Right atrium auricular region (tissue), 2 donors: Measurements from ENCODE around the gene PDHX. TPM values are rescaled to one million over a fixed set of nuclear protein-coding genes. Genes with fewer than 3 reads are reported as not detected.
"Not testable (repeated sequence)": the region's sequence is repeated elsewhere in the genome, so short reads cannot be mapped to it uniquely, and the experiment has no call there.

Experiments
- DNase-seq: peaks from one replicate; pipeline ENCODE4 v3.0.0-alpha.2; 2019; ENCODE audit warnings: low spot score
- H3K27ac ChIP-seq, 2 donors: fragments of 200-600 bp; sonication (generic); 1 replicate in 1 of 2; 2 replicates in 1 of 2; pipeline ENCODE4 v1.5.1; 2016 to 2019
- H3K27me3 ChIP-seq, 2 donors: fragments of 200-600 bp; sonication (generic); one replicate each; pipeline versions ENCODE4 v1.5.1 to v1.6.0; 2017 to 2019
- H3K36me3 ChIP-seq: fragments of 200-600 bp; sonication (generic); one replicate; pipeline ENCODE4 v1.5.1; 2016
- H3K4me1 ChIP-seq, 2 donors: fragments of 200-600 bp; sonication (generic); one replicate each; pipeline versions ENCODE4 v1.5.1 to v1.6.0; 2017 to 2019
- H3K4me3 ChIP-seq, 2 donors: fragments of 200-600 bp; sonication (generic); 1 replicate in 1 of 2; 2 replicates in 1 of 2; pipeline ENCODE4 v1.5.1; 2017 to 2019; ENCODE audit warnings: mild to moderate bottlenecking in 1 of 2, moderate library complexity in 1 of 2
- H3K9me3 ChIP-seq, 2 donors: fragments of 200-600 bp; sonication (generic); one replicate each; pipeline ENCODE4 v1.5.1; 2019
- total RNA-seq, 2 donors: library from RNA; depleted of rRNA; stranded (reverse); fragments of >200 nt; gene quantifications; one replicate each; pipeline ENCODE4 v1.1.0, GENCODE V29; 2016
- TF ChIP-seq, protein P1 (sequence below), 2 donors: fragments of 200-600 bp; sonication (generic); IDR thresholded peaks; one replicate each; pipeline ENCODE4 v1.5.1; 2019; ENCODE audit warnings: antibody characterized with exemption in 2 of 2

Gene PDHX
- total RNA-seq, 2 donors from 2014 or later: 47.2 to 94.0 TPM

DNA sequence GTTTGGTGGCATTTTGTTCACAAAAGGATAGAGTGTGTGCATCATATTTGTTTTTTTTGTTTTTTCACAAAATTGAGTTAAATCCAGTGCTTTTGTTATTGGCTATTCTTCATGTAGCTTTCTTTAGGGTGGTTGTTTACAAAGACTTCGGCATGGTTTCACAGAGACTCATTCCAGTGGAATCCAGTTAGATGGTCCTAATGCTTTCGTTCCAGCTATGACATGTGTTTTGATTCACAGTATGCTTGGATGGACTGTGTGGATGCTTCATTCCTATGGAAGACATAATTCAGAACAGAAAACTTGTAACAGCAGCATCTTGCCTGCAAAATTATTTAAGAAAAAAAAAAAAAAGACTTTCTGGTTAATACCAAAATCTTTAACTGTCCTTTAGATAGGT lies 97.9 kb downstream of the PDHX start:
- H3K4me1 ChIP-seq: no peaks in the 10 kb centered on the region
- H3K9me3 ChIP-seq: no peaks in the 10 kb centered on the region
- DNase-seq: no peak
- no peak overlapping the region for H3K27ac ChIP-seq
- no peak overlapping the region for H3K4me3 ChIP-seq
- H3K27me3 ChIP-seq: no peaks in the 10 kb centered on the region
- H3K36me3 ChIP-seq: no peaks in the 10 kb centered on the region
- TF ChIP-seq, protein P1, sequence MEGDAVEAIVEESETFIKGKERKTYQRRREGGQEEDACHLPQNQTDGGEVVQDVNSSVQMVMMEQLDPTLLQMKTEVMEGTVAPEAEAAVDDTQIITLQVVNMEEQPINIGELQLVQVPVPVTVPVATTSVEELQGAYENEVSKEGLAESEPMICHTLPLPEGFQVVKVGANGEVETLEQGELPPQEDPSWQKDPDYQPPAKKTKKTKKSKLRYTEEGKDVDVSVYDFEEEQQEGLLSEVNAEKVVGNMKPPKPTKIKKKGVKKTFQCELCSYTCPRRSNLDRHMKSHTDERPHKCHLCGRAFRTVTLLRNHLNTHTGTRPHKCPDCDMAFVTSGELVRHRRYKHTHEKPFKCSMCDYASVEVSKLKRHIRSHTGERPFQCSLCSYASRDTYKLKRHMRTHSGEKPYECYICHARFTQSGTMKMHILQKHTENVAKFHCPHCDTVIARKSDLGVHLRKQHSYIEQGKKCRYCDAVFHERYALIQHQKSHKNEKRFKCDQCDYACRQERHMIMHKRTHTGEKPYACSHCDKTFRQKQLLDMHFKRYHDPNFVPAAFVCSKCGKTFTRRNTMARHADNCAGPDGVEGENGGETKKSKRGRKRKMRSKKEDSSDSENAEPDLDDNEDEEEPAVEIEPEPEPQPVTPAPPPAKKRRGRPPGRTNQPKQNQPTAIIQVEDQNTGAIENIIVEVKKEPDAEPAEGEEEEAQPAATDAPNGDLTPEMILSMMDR (IDR thresholded peaks at IDR 0.05): no peak

DNA sequence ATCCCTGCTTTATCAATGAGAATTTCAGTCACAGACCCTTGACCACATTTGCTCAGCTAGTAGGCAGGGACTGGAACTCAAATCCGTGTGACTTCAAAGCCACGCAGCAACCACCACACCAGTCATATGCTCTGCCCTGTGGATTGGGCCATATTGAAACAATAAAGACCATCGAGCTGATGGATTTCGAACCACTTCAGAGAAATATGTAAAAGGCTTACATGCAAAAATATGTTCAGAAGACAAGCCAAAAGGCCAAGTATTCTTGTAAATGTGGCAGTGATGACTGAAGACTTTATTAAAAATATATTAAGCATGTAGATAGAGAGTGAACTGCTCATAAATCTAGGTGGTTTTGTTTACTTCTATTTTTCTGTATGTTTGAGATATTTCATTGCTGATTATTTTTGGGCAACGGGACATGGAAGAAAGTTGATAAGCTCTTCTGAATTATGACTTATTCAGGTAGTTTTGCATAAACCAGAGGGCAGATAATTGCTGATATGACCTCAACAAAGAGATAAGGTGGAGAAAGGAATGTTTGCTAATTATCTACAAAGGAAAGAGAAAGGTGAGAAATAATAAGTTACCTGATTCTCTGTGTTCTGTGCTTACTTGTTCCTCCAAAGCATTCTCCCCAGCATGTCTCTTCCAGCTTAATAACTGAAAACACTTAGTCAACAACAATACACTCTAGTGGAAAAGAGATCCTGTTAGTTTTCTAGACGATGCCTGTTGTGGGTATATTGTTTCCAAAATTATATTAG lies 99.4 kb downstream of the PDHX start:
- TF ChIP-seq, protein P1 (IDR thresholded peaks at IDR 0.05): no peak
- Histone ChIP-seq H3K9me3 (no peaks in the 10 kb centered on the region), H3K4me1 (no peaks in the 10 kb centered on the region), H3K27ac (no peak overlapping the region), H3K4me3 (no peak overlapping the region), H3K27me3 (no peaks in the 10 kb centered on the region), H3K36me3 (no peaks in the 10 kb centered on the region)
- DNase-seq: no peak

DNA sequence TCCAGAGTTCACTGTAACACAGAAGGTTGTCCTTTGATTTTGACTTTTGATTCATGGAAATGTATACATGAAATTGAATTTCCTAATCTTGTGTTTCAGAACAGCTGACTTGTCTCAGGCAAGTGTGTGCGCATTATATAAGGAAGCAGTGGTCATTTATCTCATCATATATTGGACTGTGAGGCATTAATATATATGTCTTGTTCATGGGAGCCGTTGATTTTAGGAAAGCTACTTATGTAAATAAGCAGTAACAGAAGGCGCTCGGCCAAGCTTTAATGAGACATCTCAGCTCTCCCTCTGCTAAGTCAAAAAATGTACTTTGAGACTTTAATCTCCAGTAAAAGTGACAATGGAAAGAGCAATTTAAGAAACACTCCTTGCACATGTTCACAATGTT lies 100.5 kb downstream of the PDHX start:
- no peak for DNase-seq
- TF ChIP-seq, protein P1 (IDR thresholded peaks at IDR 0.05): no peak
- H3K27ac ChIP-seq: no peak overlapping the region
- no peaks in the 10 kb centered on the region for H3K4me1 ChIP-seq
- no peak overlapping the region for H3K4me3 ChIP-seq
- no peaks in the 10 kb centered on the region for H3K27me3 ChIP-seq
- no peaks in the 10 kb centered on the region for H3K36me3 ChIP-seq
- H3K9me3 ChIP-seq: no peaks in the 10 kb centered on the region

DNA sequence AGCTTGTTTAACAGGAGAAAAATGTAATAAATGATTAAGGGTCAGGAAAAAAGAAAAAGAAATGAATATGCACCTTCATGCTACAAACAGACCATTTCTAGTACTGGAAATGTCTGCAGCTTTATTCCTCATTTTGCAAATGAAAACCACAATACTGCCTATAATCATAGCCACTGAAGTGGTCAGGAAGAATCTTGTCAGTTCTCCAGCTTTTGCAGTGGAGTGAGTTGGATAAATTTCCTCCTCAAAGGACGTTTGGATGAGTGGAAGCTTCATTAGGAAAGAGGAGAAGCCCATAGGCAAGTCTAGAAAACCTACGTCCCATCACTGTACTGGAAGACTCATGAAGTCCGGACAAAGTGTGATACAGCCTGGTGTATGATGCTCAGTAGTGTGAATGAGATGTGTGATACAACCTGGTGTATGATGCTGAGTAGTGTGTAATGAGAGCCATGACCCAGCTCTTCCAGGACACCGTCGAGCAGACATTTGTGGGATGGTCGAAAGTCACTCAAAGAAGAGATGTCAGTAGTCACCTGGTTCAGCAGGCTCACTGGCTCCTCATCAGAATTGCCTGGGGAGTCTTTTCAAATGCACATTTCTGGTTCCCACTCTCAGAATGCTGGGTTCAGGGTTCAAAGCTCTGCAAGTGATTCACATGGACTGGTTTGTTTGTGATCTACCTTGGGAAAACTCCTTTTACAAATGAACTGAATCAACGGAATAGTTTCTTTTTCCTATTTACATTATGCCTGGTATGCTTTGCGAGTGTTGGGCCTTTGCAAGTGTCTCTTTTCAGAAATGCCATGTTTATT lies 101.3 kb downstream of the PDHX start:
- Histone ChIP-seq H3K9me3 (no peaks in the 10 kb centered on the region), H3K27me3 (no peaks in the 10 kb centered on the region), H3K4me1 (no peaks in the 10 kb centered on the region), H3K4me3 (no peak overlapping the region), H3K36me3 (no peaks in the 10 kb centered on the region), H3K27ac (no peak overlapping the region)
- DNase-seq: no peak
- TF ChIP-seq, protein P1 (IDR thresholded peaks at IDR 0.05): no peak

DNA sequence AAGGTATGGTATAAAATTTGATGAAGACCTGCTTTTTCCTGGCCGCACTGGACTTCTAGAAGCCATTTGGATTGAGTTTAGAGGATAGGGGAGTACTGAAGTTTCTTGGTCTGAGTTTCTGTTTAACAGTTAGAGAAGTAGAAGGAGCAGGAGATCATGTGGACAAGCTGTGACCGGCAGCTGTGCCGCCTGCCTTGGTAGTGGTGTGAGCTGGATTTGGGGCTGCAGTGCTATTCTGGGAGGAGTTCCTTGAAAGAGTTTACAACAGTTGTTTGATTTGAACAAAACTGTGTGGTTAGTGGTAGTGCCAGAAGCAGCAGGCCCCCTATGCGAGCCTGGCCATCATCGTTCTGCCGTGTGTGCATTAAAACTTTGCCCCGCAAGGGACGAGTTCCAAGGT lies 105.2 kb downstream of the PDHX start:
- Histone ChIP-seq H3K27me3 (no peaks in the 10 kb centered on the region), H3K36me3 (no peaks in the 10 kb centered on the region), H3K27ac (no peak overlapping the region), H3K9me3 (peaks cover 0 to 19% of the 10 kb centered on the region in 2 donors), H3K4me3 (no peak overlapping the region), H3K4me1 (no peaks in the 10 kb centered on the region)
- TF ChIP-seq, protein P1 (IDR thresholded peaks at IDR 0.05): no peak
- no peak for DNase-seq

DNA sequence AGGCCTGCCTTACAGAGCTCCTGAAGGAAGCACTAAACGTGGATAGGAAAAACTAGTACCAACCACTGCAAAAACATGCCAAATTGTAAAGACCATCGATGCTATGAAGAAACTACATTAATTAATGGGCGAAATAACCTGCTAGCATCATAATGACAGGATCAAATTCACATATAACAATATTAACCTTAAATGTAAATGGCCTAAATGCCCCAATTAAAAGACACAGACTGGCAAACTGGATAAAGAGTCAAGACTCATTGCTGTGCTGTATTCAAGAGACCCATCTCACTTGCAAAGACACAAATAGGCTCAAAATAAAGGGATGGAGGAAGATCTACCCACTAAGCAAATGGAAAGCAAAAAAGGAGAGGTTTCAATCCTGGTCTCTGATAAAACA lies 107.5 kb downstream of the PDHX start:
- not testable (repeated sequence) for H3K4me1 ChIP-seq, H3K36me3 ChIP-seq, H3K4me3 ChIP-seq, DNase-seq, H3K27ac ChIP-seq, H3K27me3 ChIP-seq
- peaks cover 0 to 19% of the 10 kb centered on the region in 2 donors for H3K9me3 ChIP-seq

DNA sequence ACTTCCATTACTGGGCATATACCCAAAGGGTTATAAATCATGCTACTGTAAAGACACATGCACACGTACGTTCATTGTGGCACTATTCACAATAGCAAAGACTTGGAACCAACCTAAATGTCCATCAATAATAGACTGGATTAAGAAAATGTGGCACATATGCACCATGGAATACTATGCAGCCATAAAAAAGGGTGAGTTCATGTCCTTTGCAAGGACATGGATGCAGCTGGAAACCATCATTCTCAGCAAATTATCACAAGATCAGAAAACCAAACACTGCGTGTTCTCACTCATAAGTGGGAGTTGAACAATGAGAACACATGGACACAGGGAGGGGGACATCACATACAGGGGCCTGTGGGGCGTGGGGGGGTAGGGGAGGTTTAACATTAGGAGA lies 111.6 kb downstream of the PDHX start:
- peaks cover 0 to 12% of the 10 kb centered on the region in 2 donors for H3K4me1 ChIP-seq
- not testable (repeated sequence) for H3K4me3 ChIP-seq, H3K27me3 ChIP-seq, H3K36me3 ChIP-seq, H3K27ac ChIP-seq, DNase-seq
- peaks cover 0 to 19% of the 10 kb centered on the region in 2 donors for H3K9me3 ChIP-seq
